Activated CD4-positive, alpha-beta T cell treated with anti-CD3 and anti-CD28 coated beads, Interleukin-2, amount 50 U/mL, for 1 hour (primary cell): Measurements from ENCODE around the gene ADIPOR1.
A peak's percentile ranks its signal among the peaks of the same experiment; 100 is the strongest.
"Not testable (repeated sequence)": the region's sequence is repeated elsewhere in the genome, so short reads cannot be mapped to it uniquely, and the experiment has no call there.

Source experiments
- DNase-seq: peaks from one replicate; pipeline ENCODE4 v3.0.0-alpha.2; 2020

ADIPOR1 gene

DNA sequence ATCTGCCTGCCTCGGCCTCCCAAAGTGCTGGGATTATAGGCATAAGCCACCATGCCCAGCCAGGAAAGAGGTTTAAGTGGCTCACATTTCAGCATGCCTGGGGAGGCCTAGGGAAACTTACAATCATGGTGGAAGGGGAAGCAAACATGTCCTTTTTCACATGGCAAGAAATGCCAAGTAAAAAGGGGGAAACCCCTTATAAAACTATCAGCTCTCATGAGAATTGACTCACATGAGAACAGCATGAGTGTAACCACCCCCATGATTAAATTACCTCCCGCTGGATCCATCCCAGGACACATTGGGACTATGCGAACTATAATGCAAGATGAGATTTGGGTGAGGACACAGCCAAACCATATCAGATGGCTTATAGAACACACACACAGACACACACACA, 22.3 kb downstream of the ADIPOR1 start:
- DNase-seq: no peak

DNA sequence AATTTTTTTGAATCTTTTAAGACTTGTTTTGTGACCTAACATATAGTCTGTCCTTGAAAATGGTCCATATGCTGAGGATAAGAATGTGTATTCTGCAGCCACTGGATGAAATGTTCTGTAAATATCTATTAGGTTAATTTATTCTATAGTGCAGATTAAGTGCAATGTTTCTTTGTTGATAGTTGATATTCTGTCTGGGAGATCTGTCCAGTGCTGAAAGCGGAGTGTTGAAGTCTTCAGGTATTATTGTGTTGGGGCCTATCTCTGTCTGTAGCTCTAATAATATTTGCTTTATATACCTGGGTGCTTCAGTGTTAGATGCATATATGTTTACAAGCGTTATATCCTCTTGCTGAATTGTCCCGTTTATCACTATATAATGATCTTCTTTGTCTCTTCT, 23.4 kb downstream of the ADIPOR1 start:
- DNase-seq: no peak

DNA sequence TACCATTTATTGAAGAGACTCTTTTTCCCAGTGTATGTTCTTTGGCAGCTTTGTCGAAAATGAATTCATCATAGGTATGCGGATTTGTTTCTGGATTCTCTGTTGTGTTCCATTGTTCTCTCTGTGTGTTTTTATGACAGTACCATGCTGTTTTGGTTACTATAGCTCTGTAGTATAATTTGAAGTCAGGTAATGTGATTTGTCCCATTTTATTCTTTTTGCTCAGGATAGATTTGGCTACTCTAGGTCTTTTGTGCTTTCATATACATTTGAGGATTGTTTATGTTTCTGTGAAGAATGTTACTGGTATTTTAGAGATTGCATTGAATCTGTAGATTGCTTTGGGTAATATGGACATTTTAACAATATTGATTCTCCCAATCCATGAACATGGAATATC, 25.6 kb downstream of the ADIPOR1 start:
- no peak for DNase-seq

DNA sequence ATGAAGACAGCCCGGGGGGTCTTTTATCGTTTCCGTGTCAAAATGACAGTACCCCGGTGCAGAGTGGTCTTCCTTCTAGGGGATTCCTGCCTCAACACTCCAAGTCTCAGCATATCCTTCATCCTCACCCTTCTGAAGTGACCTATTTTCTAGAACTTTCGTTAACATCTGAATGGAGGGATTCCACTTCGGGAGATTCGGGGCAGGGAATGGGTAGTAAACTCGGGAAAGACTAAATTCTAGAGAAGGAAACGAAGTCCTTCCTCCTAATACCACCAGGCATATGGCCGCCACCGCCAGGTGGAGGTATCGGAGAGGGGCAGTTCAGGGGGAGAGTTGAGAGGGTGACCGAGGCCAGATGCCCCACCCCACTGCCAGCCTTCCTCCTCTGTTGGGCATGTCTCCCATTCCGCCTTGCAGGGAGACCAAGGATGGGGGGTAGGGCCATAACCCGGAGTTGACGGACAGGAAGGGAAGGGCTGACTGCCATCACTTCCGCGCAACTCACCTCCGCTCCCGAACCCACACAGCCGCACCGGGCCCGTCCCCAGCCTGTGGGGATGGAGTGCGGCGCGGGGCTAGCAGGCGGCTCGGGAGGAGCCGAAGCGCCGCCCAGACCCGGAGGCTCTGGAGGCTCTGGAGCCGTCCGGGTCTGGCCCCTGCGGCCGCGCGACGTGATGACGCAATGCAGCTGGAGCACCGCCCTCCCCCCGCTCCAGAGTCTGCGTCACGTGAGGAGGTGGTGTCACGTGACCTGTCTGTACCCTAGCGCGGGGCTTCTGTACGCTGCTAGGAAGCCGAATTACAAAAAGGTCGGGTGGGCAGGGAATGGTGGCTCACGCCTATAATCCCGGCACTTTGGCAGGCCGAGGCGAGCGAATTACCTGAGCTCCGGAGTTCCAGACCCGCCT, 31.3 kb downstream of the ADIPOR1 start, which contains the start of gene KLHL12:
KLHL12 (minus strand) TSS at position 654 of the 911 bp plus-strand sequence. CDS start 2,072 bp downstream, outside the sequence.
- DNase-seq: peak; percentile 93

DNA sequence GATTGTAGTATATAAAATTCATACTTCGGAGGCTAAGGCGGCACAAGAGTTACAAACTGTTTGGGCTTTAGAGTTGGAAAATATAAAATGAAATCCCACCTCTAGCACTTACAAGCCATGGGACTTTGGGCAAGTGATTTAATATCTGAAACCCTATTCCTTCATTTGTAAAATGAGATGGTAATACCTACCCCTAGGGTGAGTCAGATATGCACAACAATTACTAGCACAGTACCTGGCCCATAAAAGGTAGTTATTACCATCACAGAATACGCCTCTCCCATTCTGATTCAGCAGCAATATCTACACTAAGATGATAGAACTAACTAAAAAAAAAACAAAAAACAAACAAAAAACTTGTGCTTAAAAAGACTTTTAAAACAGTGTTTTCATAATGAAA, 34.6 kb downstream of the ADIPOR1 start:
- DNase-seq: no peak

DNA sequence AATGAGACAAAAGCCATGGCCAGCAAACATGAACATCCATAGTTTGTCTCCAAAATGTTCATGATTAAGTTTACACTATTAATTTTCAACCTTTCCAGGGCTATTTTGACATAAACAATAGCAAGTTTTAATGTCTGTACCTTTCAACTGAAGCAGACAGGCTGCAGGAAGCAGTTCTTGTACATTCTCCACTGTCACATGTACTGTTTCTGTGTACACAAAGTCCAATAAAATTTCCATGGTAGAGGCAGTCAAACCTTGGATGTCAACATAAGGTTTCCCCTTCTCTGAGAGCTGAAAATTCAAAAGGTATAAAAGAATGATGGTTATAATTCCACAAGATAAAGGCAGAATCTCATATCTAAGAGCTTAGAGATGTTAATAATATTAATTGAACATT, 38.5 kb downstream of the ADIPOR1 start:
- no peak for DNase-seq

DNA sequence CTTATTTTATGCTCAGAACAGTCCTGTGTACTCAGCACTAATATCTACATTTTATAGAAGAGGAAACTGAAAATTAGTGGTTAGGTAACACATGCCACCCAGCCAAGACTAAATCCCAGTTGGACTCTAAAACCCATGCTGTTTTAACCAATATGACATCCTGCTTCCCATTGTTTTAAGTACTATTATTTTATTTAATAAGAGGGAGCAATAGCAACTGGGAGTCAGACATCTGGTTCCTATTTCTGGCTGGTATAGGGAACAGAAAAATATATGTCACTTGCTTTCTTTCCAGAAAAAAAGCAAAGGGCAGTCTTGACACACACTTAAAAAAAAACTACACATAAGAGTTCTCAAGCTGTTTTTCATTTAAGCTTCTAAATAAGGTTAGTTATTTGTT, 43.0 kb downstream of the ADIPOR1 start:
- no peak for DNase-seq

DNA sequence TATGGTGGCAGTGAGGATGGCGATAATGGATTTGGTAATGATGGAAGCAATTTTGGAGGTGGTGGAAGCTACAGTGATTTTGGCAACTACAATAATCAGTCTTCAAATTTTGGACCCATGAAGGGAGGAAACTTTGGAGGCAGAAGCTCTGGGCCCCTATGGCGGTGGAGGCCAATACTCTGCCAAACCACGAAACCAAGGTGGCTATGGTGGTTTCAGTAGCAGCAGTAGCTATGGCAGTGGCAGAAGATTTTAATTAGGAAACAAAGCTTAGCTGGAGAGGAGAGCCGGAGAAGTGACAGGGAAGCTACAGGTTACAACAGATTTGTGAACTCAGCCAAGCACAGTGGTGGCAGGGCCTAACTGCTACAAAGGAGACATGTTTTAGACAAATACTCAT, 45.6 kb downstream of the ADIPOR1 start:
- not testable (repeated sequence) for DNase-seq

DNA sequence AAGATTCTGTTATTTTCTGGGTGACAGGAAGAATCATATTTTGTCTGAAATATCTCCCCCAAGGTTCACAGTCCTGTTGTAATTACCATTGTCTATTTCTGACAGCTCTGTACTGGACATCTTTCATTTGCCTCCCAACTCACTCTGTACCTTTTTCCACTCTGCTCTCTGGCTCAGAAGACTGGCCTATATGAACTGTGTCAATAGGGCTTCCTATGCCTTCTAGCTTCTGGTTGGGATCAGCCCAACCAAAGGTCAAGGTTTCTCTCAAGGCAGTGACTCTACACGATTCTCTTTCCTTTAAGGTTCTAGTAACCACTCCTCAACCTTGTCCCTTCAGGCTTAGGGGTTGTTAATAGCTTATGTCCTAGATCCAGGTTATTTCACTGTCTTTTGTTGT, 48.6 kb downstream of the ADIPOR1 start:
- DNase-seq: no peak

DNA sequence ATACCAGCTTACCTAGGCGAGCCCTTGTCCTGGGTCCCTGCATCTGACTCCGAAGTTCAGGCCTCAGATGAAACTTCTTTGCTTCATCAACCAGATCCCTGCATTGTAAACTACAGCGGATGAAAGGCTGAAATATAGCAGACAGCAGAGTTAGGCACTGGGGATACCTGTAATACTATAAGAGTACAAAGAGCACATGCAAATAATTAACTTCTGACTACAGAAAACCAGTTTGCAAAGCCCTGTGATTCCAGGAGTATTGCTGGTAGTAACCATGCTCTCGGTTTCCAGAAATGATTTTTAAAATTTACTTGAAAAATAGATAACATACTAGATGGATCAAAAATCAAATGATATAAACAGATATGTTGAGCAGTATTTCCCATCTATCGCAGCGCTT, 49.1 kb downstream of the ADIPOR1 start:
- no peak for DNase-seq

DNA sequence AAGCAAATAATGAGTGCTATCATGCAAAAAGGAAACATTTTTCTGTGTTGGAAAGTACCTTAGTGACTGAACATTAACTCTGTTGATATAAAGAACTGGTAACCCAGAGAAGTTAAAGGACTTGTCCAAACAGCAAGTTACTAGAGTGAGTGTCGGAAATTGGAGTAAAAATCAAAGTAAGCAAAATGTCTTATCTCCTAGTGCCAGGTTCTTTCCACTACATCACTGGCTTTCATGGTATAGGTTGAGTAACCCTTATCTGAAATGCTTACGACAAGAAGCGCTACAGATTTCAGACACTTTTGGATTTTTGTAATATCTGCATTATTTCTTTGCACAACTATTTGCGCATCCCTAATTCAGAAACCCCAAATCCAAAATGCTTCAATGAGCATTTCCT, 52.8 kb downstream of the ADIPOR1 start:
- no peak for DNase-seq

DNA sequence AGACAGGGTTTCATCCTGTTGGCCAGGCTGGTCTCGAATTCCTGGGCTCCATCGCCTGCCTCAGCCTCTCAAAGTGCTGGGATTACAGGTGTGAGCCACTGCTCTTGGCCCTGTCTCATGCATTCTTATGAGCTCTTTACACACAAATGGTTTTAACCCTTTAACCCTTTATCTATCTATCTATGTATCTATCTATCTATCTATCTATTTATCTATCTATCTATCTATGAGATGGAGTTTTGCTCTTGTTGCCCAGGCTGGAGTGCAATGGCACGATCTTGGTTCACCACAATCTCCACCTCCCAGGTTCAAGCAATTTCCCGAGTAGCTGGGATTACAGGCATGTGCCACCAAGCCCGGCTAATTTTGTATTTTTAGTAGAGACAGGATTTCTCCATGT, 54.3 kb downstream of the ADIPOR1 start:
- not testable (repeated sequence) for DNase-seq

DNA sequence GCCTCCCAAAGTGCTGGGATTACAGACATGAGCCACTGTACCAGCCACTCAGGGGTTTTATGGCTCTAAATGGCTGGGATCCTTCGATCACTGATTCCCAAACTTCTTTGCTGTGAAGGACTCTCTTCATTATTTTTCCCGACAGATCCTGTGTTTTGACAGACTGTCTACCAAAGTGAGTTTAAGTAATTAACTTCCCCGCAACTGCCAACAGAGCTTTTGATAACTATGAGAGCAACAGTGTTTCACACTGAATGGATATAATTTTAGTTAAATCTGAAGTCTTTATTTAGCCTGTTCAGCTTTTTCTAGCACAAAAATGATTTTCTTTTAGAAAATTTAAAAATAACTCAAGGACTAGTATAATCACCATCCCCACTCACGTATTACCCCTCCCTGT, 56.6 kb downstream of the ADIPOR1 start:
- no peak for DNase-seq

DNA sequence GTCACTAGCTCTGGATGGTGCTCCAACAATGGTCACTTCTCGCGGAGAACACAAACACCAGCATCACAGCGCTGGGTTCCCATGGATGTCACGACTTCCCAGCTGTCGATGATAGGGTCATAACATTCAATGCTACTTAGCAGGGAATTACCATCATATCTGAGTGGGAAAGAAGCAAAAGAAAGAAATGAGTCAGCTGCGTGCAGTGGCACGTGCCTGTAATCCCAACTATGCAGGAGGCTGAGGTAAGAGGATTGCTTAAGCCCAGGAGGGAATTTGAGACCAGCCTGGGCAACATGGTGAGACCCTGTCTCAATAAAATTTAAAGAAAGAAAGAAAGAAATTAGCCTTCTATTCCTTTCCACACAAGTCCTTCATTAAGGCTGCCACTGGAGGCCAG, 65.6 kb downstream of the ADIPOR1 start:
- no peak for DNase-seq
